AG04449 (cell line): Measurements from ENCODE around the gene SKIL.

Source experiments
- CTCF ChIA-PET: fragments of 350-600 bp; formaldehyde crosslinking; extraction: SDS; loops from one replicate; lab custom pipeline; 2021; ENCODE audit warnings: antibody characterized with exemption; lab: Yijun Ruan, JAX
- POLR2A ChIA-PET: fragments of 400-600, 350-600 bp; formaldehyde crosslinking; extraction: SDS; loops from one replicate; lab custom pipeline; 2020; ENCODE audit warnings: antibody characterized with exemption, inconsistent platforms; lab: Yijun Ruan, JAX
- DNase-seq: peaks from one replicate; pipeline ENCODE4 v3.0.0-alpha.2; 2010; ENCODE audit warnings: low read depth, low spot score
- H3K4me3 ChIP-seq: 2 replicates; pipeline ENCODE4 v1.5.1; 2011; ENCODE audit warnings: low read depth, mild to moderate bottlenecking, control low read depth, low read length
- TF ChIP-seq, protein P1 (sequence below): IDR thresholded peaks from one replicate; pipeline ENCODE4 v1.5.1; 2011; ENCODE audit warnings: mild to moderate bottlenecking, moderate library complexity, low read length, control low read depth, inconsistent platforms; ENCODE audit not compliant: insufficient read depth; ENCODE audit errors: missing control alignments

SKIL gene

DNA sequence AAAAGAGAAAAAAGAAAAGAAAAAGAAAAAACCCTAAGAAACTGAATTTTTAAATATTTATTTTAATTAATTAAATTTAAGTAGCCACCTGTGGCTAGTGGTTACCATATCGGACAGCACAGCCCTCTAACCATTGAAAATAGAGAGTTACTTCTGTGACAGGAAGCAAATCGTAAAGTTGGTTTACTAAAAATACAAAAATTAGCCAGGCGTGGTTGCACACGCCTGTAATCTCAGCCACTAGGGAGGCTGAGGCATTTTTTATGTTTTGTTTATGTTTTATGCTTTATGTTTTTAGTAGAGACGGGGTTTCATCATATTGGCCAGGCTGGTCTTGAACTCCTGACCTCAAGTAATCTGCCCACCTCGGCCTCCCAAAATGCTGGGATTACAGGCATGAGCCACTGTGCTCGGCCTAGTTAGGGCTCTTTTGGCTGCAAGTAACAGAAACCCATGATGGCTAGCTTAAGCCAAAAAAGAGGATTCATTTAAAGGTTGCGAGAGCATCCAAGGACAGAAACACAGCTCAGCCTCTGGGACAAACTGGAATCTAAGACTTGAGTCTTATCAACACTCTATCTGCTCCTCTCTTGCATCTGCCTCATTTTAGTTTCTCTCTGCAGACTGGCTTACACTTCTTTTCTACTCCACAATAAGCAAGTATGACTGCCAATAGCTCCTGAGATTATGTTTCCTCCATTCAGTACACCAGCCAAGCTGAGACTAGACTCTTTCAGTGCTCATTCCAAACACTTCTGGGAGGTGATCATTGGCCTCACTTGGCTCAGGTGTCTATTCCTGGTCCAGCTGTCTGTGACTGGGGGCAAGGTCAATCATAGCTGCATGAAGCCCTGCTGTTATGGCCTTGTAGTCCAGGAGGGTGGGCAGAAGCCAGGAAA, 6.8 kb upstream of the SKIL start:
- ChIA-PET CTCF (interaction anchor here (0.7 kb wide), 1 partner anchor 39 kb away, joined by 3 read pairs; no protein-coding TSS in a partner anchor), POLR2A (no interaction called here)
- DNase-seq, result no peak
- TF ChIP-seq, protein P1, sequence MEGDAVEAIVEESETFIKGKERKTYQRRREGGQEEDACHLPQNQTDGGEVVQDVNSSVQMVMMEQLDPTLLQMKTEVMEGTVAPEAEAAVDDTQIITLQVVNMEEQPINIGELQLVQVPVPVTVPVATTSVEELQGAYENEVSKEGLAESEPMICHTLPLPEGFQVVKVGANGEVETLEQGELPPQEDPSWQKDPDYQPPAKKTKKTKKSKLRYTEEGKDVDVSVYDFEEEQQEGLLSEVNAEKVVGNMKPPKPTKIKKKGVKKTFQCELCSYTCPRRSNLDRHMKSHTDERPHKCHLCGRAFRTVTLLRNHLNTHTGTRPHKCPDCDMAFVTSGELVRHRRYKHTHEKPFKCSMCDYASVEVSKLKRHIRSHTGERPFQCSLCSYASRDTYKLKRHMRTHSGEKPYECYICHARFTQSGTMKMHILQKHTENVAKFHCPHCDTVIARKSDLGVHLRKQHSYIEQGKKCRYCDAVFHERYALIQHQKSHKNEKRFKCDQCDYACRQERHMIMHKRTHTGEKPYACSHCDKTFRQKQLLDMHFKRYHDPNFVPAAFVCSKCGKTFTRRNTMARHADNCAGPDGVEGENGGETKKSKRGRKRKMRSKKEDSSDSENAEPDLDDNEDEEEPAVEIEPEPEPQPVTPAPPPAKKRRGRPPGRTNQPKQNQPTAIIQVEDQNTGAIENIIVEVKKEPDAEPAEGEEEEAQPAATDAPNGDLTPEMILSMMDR, result no peak
- H3K4me3 ChIP-seq, result no peak overlapping the region

DNA sequence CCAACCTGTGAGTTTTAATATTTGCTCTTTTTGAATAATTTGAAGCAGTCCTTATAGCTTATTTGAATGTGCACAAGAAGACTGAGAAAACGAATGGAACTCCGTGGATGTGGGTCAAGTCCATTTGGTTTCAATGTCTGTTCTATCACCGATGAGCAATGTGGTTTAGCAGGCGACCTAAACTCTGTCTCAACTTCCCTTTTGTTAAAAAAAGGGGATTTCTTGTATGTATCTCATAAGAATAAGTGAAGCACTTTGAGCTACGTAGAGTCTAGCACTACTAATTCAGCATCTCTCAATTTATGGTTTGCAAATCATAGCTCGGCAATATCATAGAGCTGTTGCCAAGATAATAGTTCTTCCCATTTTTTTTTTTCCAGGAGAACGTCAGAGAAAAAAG, 4.6 kb upstream of the SKIL start:
- no peak overlapping the region for H3K4me3 ChIP-seq
- DNase-seq, result no peak
- POLR2A ChIA-PET, result no interaction called here
- TF ChIP-seq, protein P1, result no peak
- CTCF ChIA-PET, result no interaction called here

DNA sequence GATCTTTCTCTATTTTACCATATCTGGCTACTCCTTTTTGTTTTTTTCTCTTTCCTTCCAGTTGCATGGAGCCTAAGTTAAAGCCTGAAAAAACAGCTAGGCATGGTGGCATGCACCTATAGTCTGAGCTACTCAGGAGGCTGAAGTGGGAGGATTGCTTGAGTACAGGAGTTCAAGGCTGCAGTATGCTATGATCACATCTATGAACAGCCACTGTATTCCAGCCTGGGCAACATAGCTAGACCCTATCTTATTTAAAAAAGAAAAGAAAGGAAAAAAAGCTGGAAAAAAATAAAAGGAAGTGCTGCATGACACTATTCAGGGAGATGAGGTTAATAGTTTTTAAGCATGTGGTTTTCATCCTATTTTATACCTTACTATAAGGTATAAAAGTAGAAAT, 4.0 kb upstream of the SKIL start:
- POLR2A ChIA-PET, result no interaction called here
- no peak for DNase-seq
- CTCF ChIA-PET, result no interaction called here
- no peak overlapping the region for H3K4me3 ChIP-seq
- TF ChIP-seq, protein P1, result no peak

DNA sequence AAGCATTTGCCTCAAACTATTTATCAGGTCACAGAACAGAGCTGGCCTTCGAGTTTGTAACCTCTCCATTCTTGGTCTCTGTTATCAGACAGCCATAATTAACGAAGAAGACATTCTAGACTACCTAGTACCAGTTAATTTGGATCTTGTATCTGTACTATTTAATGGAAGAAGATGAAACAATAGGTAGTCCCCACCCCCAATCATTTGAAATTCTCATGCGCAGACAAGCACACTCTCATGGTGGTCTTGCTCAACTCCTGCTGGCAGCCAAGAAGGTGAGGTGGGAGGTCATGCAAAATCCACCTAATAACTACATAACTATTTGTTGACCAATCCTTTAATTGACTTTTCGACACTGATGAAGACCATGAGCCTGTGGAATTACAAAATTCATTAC, 2.8 kb upstream of the SKIL start:
- ChIA-PET POLR2A (no interaction called here), CTCF (no interaction called here)
- no peak for DNase-seq
- H3K4me3 ChIP-seq, result no peak overlapping the region
- TF ChIP-seq, protein P1, result no peak

DNA sequence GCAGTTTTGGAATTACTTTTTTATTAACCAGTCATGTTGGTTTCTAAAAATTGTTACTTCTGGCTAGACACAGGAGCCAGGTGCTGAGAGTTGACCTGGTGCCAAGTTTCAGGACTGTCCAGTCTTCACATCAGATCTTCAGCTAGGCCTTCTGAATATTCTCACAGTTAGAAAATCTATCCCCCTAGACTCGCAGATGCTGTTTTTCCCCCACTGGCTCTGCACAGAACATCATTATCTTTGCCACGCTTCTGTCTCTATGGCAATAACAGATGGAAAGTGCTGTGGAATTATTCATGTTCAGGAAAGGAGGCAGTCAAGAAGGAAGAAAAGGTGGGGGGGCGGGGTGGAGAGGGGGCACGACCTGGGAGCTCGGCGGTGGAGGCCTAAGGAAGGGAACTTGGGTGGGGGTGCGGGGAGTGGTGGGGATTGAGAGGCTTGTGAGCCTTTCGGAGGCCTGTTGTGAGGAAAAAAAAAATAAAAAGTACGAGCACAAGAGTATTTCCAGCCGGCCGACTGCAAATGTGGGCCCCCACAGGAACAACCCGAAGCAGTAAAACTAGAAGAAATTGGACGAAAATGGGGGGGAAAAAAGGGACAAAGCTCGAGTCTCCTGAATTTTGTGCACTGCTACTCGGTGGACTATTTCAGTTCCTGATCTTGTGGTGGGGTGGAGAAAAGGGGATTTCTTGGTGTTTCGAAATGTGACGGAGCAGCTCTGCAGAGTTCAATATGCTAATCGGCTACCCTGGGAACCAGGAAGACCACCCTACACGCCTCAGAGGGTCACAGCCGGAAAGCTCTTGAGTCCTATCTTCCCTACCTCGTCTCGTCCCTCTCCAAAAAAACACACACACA, 1.5 kb upstream of the SKIL start:
- CTCF ChIA-PET, result interaction anchor here (1.0 to 1.9 kb wide), 5 partner anchors 10 to 453 kb away, joined by 3 to 9 read pairs (median 4); no protein-coding TSS in a partner anchor
- no peak for DNase-seq

More for the DNA sequence above, 1.5 kb upstream of the SKIL start:
- TF ChIP-seq, protein P1, result no peak
- POLR2A ChIA-PET, result interaction anchor here (0.5 to 2.5 kb wide), 4 partner anchors 10 to 514 kb away, joined by 3 to 7 read pairs (median 4); partner anchors contain the start of gene RPL22L1
- H3K4me3 ChIP-seq, result peak overlapping the region; percentile 56
